SK-N-SH treated with all-trans-retinoic acid at 6 μM for 48 hours (cell line): ENCODE data around the gene GLMP.

Source experiments
- ATAC-seq: fragments of 200-7000 bp; cut with Tn5 transposase; 3 replicates; pipeline ENCODE4 v1.9.1; 2020; ENCODE audit warnings: mild to moderate bottlenecking, moderate library complexity
- ARNTL ChIP-seq: fragments of 450-650 bp; formaldehyde crosslinking; IDR thresholded peaks from 2 replicates; pipeline ENCODE4 v1.5.0; 2020; ENCODE audit warnings: low read depth, mild to moderate bottlenecking, moderate library complexity, borderline replicate concordance
- BACH2 ChIP-seq: fragments of 250-450 bp; sonication (Bioruptor Pico); IDR thresholded peaks from 2 replicates; pipeline ENCODE4 v1.9.0; 2021; ENCODE audit warnings: mild to moderate bottlenecking, borderline replicate concordance
- CSDC2 ChIP-seq: fragments of 250-450 bp; sonication (Bioruptor Pico); IDR thresholded peaks from 2 replicates; pipeline ENCODE4 v1.5.0; 2020; ENCODE audit warnings: mild to moderate bottlenecking, moderate library complexity
- ESRRG ChIP-seq: fragments of 250-450 bp; sonication (Bioruptor Pico); IDR thresholded peaks from 2 replicates; pipeline ENCODE4 v1.6.1; 2021; ENCODE audit warnings: mild to moderate bottlenecking
- GLIS3 ChIP-seq: fragments of 250-450 bp; sonication (Bioruptor Pico); IDR thresholded peaks from 2 replicates; pipeline ENCODE4 v1.5.0; 2020; ENCODE audit warnings: mild to moderate bottlenecking, moderate library complexity
- ISL1 ChIP-seq: fragments of 250-450 bp; sonication (Bioruptor Pico); IDR thresholded peaks from 2 replicates; pipeline ENCODE4 v2.1.2; 2022; ENCODE audit warnings: mild to moderate bottlenecking, moderate library complexity
- OSR1 ChIP-seq: fragments of 250-450 bp; sonication (Bioruptor Pico); IDR thresholded peaks from 2 replicates; pipeline ENCODE4 v1.8.0; 2022; ENCODE audit warnings: moderate library complexity, mild to moderate bottlenecking, inconsistent platforms
- PPARA ChIP-seq: fragments of 250-450 bp; sonication (Bioruptor Pico); IDR thresholded peaks from 2 replicates; pipeline ENCODE4 v1.5.0; 2020; ENCODE audit warnings: mild to moderate bottlenecking, borderline replicate concordance
- SNAI2 ChIP-seq: fragments of 250-450 bp; sonication (Bioruptor Pico); IDR thresholded peaks from 2 replicates; pipeline ENCODE4 v1.5.0; 2020; ENCODE audit warnings: mild to moderate bottlenecking, moderate library complexity
- TCF4 ChIP-seq: fragments of 250-450 bp; sonication (Bioruptor Pico); IDR thresholded peaks from 2 replicates; pipeline ENCODE4 v1.8.0; 2021; ENCODE audit warnings: mild to moderate bottlenecking, moderate library complexity, borderline replicate concordance
- TOX ChIP-seq: fragments of 250-450 bp; sonication (Bioruptor Pico); IDR thresholded peaks from 2 replicates; pipeline ENCODE4 v1.8.0; 2021; ENCODE audit warnings: mild to moderate bottlenecking, moderate library complexity, borderline replicate concordance
- ZC3H10 ChIP-seq: fragments of 250-450 bp; sonication (Bioruptor Pico); IDR thresholded peaks from 2 replicates; pipeline ENCODE4 v1.5.1; 2021; ENCODE audit warnings: mild to moderate bottlenecking, moderate library complexity
- ZFP3 ChIP-seq: fragments of 250-450 bp; sonication (Bioruptor Pico); IDR thresholded peaks from 2 replicates; pipeline ENCODE4 v1.5.0; 2020; ENCODE audit warnings: mild to moderate bottlenecking, moderate library complexity
- ZFP30 ChIP-seq: fragments of 450-650 bp; formaldehyde crosslinking; IDR thresholded peaks from 2 replicates; pipeline ENCODE4 v1.5.0; 2022; ENCODE audit warnings: mild to moderate bottlenecking, moderate library complexity
- ZNF565 ChIP-seq: fragments of 450-650 bp; formaldehyde crosslinking; conservative IDR thresholded peaks from 2 replicates; pipeline ENCODE4 v1.5.0; 2020; ENCODE audit warnings: low read depth, mild to moderate bottlenecking, moderate library complexity
- ZNF70 ChIP-seq: fragments of 450-650 bp; formaldehyde crosslinking; IDR thresholded peaks from 2 replicates; pipeline ENCODE4 v1.5.0; 2020; ENCODE audit warnings: mild to moderate bottlenecking, moderate library complexity
- ZNF8 ChIP-seq: fragments of 450-650 bp; formaldehyde crosslinking; IDR thresholded peaks from 2 replicates; pipeline ENCODE4 v1.5.0; 2020; ENCODE audit warnings: mild to moderate bottlenecking, moderate library complexity
- TF ChIP-seq, protein P1 (sequence below): fragments of 250-450 bp; sonication (Bioruptor Pico); IDR thresholded peaks from 2 replicates; pipeline ENCODE4 v1.5.0; 2020; ENCODE audit warnings: mild to moderate bottlenecking, moderate library complexity
- TF ChIP-seq, protein P2 (sequence below): fragments of 250-450 bp; sonication (Bioruptor Pico); IDR thresholded peaks from 2 replicates; pipeline ENCODE4 v1.5.1; 2021; ENCODE audit warnings: mild to moderate bottlenecking, moderate library complexity
- TF ChIP-seq, protein P3 (sequence below): fragments of 250-450 bp; sonication (Bioruptor Pico); IDR thresholded peaks from 2 replicates; pipeline ENCODE4 v1.8.0; 2020; ENCODE audit warnings: mild to moderate bottlenecking, moderate library complexity, borderline replicate concordance
- TF ChIP-seq, protein P4 (sequence below): fragments of 250-450 bp; sonication (Bioruptor Pico); IDR thresholded peaks from 2 replicates; pipeline ENCODE4 v1.5.1; 2020; ENCODE audit warnings: low read depth, mild to moderate bottlenecking, moderate library complexity
- TF ChIP-seq, protein P5 (sequence below): fragments of 250-450 bp; sonication (Bioruptor Pico); IDR thresholded peaks from 2 replicates; pipeline ENCODE4 v1.8.0; 2021; ENCODE audit warnings: low read depth, mild to moderate bottlenecking, moderate library complexity, borderline replicate concordance

Gene GLMP

DNA sequence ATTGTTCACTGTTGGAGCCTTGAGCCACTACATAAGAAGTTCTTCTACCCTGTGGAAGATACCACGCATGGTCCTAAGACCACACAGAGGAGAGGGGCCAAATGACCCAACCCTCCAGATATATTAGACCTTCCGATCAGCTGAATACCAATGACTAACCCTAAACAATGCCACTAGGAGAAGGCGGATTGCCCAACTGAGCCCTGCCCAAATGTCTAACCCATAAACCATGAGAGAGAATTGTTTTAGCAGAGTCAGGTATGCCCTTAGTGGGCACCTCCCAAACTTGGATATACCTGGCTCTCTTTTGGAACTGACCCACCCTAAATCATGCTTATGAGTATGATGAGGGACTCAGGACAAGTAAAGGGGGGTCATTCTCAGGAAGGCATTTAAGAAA is 25.2 kb downstream of the GLMP start:
- no peak for TF ChIP-seq TCF4
- TF ChIP-seq, protein P1, sequence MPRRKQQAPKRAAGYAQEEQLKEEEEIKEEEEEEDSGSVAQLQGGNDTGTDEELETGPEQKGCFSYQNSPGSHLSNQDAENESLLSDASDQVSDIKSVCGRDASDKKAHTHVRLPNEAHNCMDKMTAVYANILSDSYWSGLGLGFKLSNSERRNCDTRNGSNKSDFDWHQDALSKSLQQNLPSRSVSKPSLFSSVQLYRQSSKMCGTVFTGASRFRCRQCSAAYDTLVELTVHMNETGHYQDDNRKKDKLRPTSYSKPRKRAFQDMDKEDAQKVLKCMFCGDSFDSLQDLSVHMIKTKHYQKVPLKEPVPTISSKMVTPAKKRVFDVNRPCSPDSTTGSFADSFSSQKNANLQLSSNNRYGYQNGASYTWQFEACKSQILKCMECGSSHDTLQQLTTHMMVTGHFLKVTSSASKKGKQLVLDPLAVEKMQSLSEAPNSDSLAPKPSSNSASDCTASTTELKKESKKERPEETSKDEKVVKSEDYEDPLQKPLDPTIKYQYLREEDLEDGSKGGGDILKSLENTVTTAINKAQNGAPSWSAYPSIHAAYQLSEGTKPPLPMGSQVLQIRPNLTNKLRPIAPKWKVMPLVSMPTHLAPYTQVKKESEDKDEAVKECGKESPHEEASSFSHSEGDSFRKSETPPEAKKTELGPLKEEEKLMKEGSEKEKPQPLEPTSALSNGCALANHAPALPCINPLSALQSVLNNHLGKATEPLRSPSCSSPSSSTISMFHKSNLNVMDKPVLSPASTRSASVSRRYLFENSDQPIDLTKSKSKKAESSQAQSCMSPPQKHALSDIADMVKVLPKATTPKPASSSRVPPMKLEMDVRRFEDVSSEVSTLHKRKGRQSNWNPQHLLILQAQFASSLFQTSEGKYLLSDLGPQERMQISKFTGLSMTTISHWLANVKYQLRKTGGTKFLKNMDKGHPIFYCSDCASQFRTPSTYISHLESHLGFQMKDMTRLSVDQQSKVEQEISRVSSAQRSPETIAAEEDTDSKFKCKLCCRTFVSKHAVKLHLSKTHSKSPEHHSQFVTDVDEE (CRISPR knock-in tag), result no peak
- no peak for TF ChIP-seq ZFP30
- no peak for TF ChIP-seq ZC3H10 (CRISPR knock-in tag)
- TF ChIP-seq SNAI2 (CRISPR knock-in tag), result no peak
- TF ChIP-seq, protein P2, sequence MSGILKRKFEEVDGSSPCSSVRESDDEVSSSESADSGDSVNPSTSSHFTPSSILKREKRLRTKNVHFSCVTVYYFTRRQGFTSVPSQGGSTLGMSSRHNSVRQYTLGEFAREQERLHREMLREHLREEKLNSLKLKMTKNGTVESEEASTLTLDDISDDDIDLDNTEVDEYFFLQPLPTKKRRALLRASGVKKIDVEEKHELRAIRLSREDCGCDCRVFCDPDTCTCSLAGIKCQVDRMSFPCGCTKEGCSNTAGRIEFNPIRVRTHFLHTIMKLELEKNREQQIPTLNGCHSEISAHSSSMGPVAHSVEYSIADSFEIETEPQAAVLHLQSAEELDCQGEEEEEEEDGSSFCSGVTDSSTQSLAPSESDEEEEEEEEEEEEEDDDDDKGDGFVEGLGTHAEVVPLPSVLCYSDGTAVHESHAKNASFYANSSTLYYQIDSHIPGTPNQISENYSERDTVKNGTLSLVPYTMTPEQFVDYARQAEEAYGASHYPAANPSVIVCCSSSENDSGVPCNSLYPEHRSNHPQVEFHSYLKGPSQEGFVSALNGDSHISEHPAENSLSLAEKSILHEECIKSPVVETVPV (CRISPR knock-in tag), result no peak
- no peak for TF ChIP-seq CSDC2 (CRISPR knock-in tag)
- no peak for TF ChIP-seq TOX
- TF ChIP-seq, protein P3, sequence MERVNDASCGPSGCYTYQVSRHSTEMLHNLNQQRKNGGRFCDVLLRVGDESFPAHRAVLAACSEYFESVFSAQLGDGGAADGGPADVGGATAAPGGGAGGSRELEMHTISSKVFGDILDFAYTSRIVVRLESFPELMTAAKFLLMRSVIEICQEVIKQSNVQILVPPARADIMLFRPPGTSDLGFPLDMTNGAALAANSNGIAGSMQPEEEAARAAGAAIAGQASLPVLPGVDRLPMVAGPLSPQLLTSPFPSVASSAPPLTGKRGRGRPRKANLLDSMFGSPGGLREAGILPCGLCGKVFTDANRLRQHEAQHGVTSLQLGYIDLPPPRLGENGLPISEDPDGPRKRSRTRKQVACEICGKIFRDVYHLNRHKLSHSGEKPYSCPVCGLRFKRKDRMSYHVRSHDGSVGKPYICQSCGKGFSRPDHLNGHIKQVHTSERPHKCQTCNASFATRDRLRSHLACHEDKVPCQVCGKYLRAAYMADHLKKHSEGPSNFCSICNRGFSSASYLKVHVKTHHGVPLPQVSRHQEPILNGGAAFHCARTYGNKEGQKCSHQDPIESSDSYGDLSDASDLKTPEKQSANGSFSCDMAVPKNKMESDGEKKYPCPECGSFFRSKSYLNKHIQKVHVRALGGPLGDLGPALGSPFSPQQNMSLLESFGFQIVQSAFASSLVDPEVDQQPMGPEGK, result no peak
- no peak for TF ChIP-seq ISL1 (CRISPR knock-in tag)
- TF ChIP-seq, protein P4, sequence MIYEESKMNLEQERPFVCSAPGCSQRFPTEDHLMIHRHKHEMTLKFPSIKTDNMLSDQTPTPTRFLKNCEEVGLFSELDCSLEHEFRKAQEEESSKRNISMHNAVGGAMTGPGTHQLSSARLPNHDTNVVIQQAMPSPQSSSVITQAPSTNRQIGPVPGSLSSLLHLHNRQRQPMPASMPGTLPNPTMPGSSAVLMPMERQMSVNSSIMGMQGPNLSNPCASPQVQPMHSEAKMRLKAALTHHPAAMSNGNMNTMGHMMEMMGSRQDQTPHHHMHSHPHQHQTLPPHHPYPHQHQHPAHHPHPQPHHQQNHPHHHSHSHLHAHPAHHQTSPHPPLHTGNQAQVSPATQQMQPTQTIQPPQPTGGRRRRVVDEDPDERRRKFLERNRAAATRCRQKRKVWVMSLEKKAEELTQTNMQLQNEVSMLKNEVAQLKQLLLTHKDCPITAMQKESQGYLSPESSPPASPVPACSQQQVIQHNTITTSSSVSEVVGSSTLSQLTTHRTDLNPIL, result no peak
- TF ChIP-seq PPARA (CRISPR knock-in tag), result no peak
- no peak for TF ChIP-seq ARNTL (CRISPR knock-in tag)
- no peak for TF ChIP-seq GLIS3 (CRISPR knock-in tag)
- TF ChIP-seq ZNF70 (CRISPR knock-in tag), result no peak
- no peak for TF ChIP-seq BACH2 (CRISPR knock-in tag)
- TF ChIP-seq OSR1 (CRISPR knock-in tag), result no peak
- TF ChIP-seq, protein P5, sequence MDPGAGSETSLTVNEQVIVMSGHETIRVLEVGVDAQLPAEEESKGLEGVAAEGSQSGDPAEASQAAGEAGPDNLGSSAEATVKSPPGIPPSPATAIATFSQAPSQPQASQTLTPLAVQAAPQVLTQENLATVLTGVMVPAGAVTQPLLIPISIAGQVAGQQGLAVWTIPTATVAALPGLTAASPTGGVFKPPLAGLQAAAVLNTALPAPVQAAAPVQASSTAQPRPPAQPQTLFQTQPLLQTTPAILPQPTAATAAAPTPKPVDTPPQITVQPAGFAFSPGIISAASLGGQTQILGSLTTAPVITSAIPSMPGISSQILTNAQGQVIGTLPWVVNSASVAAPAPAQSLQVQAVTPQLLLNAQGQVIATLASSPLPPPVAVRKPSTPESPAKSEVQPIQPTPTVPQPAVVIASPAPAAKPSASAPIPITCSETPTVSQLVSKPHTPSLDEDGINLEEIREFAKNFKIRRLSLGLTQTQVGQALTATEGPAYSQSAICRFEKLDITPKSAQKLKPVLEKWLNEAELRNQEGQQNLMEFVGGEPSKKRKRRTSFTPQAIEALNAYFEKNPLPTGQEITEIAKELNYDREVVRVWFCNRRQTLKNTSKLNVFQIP, result no peak
- no peak for TF ChIP-seq ZFP3 (CRISPR knock-in tag)
- no peak for TF ChIP-seq ZNF565 (CRISPR knock-in tag)
- no peak for ATAC-seq

DNA sequence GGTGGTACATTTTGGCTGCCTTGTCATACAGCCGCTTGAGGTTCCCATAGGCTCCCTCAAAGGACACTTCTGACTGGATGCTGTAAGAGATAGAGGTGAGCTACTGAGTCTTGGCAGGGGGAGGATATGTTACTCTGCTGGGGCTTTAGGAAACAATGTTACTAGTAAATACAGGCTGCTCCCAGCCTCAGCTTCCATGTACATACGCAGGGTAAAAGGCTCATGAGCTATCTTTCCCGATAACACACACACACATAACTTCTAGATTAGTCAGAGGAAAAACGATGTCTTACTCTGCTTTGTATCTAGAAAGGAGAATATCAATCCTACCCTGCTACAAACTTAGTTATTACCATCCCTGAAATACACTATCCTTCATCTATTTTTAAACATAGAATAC is 27.1 kb downstream of the GLMP start:
- peak; percentile 48 for ATAC-seq
- TF ChIP-seq PPARA (CRISPR knock-in tag) (no peak), ZFP30 (no peak), ARNTL (CRISPR knock-in tag) (no peak), TCF4 (no peak), ZFP3 (CRISPR knock-in tag) (no peak), ZNF565 (CRISPR knock-in tag) (no peak), SNAI2 (CRISPR knock-in tag) (no peak), CSDC2 (CRISPR knock-in tag) (no peak), OSR1 (CRISPR knock-in tag) (no peak), BACH2 (CRISPR knock-in tag) (no peak), TOX (no peak), ZNF70 (CRISPR knock-in tag) (no peak), GLIS3 (CRISPR knock-in tag) (no peak), ZNF8 (no peak), ESRRG (no peak), ISL1 (CRISPR knock-in tag) (no peak)
- TF ChIP-seq, protein P5, result no peak
- TF ChIP-seq, protein P3, result no peak
- TF ChIP-seq, protein P1 (CRISPR knock-in tag), result no peak
- TF ChIP-seq, all 23 proteins: peak for 0
